Ureter (tissue), 1 donor: ENCODE data around the gene ABCA12. TPM values are rescaled to one million over a fixed set of nuclear protein-coding genes. Genes with fewer than 3 reads are reported as not detected.

ENCODE experiments used
- DNase-seq: peaks from one replicate; pipeline ENCODE4 v3.0.0-alpha.2; 2020; ENCODE audit warnings: low spot score
- total RNA-seq: library from RNA; stranded (reverse); gene quantifications from one replicate; pipeline ENCODE4 v1.2.4, GENCODE V29; 2023
- donor health status: DM: yes; HTN: yes; CAD: no.

The ABCA12 gene
- total RNA-seq, 1 donor from 2014 or later: 0.44 TPM

DNA sequence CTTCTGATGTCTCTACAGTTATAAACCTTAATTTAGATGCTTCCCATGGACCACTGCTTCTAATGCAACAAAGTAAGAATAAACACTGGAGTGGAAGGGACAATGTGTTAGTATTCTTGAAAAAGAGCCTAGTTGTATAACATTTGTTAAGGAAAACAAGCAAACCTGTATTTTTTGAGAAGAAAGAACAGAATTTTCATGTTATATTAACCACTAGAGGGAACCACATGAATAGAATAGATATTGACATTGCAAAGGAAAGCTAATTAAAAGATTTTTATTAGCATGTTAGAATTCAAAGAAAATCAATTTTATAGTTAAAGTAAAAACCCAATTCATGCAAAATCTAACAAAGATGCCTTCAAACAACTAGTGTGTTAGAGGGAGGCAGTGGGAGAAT, 177.7 kb downstream of the ABCA12 start:
- DNase-seq: no peak

DNA sequence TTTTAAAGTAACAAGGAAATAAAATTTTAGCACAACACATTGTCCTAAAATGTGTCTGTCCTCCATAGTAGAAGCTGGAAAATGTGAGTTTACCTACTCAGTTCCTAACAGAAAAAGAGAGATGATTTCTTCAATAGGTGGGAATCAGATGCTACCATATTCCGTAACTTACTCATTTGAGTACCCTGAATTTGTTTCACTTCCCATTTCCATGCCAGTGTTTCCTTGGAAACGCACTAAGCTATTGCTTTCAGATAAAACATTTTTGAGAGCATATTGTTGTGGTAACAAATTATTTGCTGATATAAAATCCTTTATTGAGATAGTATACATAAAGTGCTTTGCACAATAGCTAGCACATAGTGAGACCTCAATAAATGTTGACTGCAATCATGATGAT, 191.5 kb downstream of the ABCA12 start:
- no peak for DNase-seq

DNA sequence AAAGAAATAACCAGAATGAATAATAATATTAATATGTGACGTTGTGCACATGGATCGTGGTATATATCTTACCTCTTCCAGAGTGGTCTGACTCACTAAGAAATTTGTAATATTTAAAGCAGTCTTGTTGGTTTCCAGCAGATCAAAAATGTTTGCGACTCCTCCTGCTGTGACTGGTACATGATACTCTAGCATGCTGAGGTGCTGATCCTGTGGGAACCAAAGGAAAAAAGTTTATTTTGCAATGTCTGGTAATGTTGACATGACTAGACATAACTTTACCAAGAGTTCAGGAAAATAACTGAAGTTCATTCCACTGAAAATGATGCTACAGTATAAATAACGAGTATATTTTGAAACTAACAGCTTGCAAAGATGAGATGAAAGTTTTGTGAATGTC, 204.4 kb downstream of the ABCA12 start:
- DNase-seq: no peak

DNA sequence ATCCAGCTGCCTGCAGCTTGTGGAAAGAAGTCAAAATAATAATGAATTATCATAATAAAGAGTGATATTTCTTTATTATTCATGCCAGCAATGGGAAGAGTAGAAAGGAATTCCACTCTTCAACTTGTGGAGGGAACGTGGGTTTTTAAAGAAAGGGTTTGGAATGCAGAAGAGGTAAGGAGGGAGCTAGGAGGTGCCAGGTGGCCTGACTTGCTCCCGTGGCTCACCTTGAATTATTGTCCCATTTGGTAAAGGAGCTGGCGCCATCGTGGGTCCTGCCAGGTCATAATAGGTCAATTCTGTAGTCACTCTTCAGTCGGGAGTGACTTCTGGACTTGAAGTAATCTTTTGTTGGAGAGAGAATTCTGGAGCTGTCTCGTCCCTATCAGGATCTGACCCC, 233.8 kb downstream of the ABCA12 start:
- DNase-seq: no peak

DNA sequence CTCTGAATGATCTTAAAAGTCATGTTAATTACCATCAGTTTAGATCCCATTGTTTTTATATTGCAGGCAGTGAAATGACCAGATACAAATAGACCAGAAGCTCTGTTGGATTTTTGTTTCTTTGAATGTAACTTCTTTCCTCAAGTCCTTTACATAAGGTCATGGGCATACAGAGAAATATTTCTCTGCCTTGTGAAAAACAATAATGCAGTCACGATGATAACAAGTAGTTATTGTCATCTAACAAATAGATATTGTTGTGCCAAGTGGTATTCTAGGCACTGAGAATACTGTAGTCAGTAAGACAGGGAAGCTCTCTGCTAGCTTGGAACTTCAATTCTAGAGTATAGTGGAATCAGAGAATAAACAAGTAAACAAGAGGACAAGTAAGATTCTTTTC, 234.2 kb downstream of the ABCA12 start:
- DNase-seq: no peak

DNA sequence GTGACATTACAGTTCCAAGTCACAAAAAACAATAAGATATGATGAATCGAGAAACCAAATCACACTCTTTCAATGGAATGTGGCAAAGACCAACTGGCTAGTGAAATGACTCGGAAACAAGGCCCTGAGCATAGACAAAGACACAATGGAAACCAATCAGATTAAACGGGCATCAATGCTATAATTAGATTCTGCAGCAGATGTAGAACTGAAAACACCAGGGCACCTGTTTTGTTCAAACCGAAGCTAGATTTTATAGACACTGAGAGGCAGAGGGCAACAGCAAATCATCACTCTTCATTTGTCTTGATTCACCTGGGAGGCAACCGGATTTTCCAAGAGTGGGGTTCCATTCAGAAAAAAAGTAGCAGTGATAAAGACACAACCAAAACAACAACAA, 236.1 kb downstream of the ABCA12 start:
- no peak for DNase-seq

DNA sequence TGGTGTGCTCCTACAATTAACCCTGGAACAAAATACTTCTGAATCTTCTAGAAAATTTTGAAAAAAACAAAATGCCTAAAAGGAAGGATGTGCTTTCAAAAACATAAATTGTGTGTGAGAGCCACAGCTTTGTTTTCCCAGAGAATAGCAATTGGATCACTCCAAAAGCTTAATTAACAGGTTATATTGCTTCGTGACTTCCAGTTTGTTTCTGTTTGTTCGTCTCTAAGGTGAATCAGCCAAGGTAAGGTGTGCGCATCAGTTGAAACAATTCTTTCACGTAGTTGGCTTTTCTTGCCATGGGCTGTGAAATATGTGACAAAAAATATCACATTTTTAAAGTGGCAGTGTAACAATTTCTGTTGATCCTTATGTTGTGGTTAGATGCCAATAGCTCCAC, 238.7 kb downstream of the ABCA12 start:
- DNase-seq: no peak

DNA sequence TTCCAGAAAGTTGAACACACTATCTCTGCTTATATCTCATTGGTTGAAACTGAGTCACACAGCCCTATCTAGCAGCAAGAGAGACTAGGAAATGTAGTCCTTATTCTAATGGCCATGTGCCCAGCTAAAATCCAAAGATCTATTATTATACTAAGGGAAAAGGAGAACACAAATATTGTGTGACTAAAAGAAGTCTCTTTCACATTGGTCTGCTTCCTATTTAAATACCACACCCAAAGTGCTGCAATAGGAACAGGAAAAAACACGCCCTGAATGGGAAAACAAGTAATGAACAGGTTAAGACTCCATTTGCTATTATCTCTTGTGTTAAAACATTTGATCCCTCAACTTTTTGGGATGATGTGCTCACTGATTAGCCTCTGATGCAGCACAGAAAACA, 242.2 kb downstream of the ABCA12 start:
- DNase-seq: no peak

DNA sequence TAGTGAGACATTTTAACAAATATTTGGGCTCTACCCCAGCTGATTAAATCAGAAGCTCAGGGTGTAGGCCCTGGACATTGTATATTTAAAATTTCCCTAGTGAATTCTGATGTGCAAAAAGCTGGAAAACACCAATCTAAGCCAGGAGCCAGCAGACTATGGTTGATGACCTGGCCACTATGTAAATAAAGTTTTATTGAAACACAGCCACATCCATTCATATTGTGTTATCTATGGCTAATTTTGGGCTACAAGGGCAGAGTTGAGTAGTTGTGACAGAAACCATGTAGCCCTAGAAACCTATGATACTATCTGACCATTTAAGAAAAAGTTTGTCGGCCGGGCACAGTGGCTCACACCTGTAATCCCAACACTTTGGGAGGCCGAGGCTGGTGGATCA, 243.0 kb downstream of the ABCA12 start:
- DNase-seq: no peak

DNA sequence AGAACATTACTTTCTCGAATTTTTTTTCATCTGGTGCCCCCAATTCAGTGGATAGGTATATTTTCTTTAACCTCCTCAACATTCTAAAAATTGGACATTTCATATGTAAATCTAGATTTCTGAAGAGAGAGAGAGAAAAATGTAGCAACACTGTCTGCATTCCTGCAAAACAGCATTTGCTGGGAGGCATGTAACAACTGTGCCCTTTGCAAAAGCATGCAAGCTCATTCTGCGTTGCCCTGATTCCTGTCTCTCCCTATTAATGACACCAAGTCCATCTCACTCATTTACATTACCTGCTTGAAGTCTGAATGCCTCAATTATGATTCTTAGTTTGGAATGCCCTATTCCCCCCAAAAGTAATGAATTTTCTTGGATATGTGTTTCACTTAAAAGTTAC, 249.1 kb downstream of the ABCA12 start:
- no peak for DNase-seq

DNA sequence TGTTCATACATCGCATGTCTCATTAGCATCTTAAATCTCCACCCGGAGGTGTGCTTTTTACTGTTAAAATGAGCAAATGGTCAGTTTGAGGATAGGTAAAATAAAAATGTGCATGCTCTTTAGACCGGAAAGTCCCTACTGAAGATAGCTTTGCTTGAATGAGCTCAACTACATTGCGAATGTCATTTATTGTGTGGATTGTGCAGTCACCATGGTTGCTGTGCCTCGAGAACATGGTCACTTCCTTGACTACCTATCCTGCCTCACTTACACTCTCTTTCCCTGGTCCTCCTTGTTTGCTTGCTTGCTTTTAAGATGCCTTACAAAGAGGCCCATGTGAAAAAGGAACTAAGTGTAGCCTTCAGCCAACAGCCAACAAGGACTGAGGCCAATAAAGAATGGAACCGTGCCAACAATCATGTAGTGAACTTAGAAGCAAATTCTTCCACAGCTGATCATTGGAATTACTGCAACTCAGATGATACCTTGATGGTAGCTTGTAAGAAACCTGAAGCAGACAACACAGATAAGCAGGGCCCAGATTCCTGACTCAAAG, 256.7 kb downstream of the ABCA12 start:
- DNase-seq: no peak

Other genes with a start within 250 kb of the ABCA12 start
- gene ATIC, start 173.4 kb upstream of the ABCA12 start, total RNA-seq: 139 TPM